Measurements from ENCODE around the gene POTEG.
"Not testable (repeated sequence)": the region's sequence is repeated elsewhere in the genome, so short reads cannot be mapped to it uniquely, and the experiment has no call there.

POTEG gene

DNA sequence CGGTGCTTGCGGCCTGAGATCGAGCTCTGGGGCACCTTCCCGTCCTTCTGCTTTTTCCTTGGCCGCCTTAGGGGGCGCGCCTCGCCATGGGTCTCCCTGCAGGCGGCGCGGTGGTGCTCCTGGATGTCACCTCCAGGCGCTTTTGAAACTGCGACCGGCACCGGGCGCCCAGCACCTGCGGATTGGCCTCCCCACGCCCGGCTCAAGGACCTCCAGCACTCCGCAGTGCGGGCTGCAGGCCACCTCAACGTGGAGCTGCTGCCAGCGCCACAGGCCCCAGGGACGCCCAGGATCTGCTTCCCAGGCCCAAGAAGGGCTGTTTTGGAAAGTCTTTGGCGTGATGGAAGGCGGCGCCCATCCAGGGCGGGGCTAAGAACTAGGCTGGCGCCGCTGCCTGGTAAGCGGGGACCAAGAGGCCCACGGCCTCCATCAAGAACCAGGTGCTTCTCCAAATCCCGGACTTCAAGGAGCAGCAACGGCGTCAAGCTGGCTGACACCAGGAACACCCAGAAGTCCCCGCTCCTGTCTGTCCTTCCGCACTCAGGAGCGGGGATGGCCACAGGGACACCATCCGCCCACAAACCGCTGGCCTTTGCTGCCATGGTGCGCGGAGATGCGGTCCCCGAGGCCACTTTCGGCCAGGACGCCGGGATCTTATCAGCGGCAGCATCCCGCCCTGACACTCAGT lies 61.2 kb downstream of the POTEG start:
- DNase-seq (ENCODE audit: low read depth in 3 of 3), result not testable (repeated sequence)

DNA sequence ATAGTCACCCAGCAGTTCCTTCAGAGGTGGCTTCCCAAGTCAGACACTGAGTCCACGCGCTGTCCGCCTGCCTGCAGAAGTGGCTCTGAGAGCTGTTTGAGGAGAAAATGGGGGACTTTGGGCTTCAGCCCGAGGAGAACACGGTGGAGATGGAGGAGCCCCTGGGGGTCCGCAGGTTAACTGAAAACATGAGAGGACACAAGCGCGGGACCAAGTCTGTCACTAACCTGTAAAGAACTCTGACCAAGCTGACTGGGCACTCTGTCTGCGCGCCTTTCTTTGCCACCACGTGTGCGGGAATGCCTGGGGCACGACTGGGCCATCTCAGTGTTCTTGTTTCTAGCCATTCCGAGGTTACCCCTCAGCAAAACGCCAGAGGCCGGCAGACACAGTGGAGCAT lies 62.4 kb downstream of the POTEG start:
- not testable (repeated sequence) for DNase-seq (ENCODE audit: low read depth in 3 of 3)

DNA sequence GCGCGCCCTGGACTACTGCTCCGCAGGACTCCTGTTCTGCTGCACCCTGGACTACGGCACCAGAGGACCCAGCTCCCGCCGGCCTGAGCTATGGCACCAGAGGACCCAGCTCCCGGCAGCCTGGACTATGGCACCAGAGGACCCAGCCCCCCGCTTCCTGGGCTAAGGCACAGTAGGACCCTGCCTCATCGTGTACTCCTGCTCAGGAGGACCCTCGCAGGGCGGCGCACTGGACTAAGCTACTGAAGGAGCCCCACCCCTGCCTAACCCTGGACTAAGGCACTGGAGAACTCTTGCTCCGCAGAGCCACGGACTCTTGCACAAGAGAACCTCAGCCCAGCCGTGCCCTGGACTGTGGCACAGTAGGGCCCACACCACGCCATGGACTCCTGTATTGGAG lies 71.3 kb downstream of the POTEG start:
- not testable (repeated sequence) for DNase-seq (ENCODE audit: low read depth in 3 of 3)

DNA sequence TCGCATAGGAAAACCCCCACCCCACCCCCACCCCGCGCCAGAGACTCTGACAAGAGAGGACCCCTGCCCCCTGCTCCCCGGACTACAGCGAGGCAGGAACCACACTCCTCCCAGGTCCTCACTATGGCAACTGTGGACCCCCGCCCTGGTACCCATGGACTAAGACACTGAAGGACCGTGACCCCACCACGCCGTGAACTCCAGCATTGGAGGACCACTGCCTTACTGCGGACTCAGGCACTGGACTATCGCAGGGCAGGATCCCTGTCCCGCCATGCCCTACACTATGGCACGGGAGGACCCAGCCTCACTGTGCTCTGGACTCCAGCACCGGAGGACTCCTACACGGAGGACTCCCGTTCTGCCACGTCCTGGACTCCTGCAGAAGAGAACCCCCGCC lies 71.8 kb downstream of the POTEG start:
- DNase-seq (ENCODE audit: low read depth in 3 of 3), result not testable (repeated sequence)

DNA sequence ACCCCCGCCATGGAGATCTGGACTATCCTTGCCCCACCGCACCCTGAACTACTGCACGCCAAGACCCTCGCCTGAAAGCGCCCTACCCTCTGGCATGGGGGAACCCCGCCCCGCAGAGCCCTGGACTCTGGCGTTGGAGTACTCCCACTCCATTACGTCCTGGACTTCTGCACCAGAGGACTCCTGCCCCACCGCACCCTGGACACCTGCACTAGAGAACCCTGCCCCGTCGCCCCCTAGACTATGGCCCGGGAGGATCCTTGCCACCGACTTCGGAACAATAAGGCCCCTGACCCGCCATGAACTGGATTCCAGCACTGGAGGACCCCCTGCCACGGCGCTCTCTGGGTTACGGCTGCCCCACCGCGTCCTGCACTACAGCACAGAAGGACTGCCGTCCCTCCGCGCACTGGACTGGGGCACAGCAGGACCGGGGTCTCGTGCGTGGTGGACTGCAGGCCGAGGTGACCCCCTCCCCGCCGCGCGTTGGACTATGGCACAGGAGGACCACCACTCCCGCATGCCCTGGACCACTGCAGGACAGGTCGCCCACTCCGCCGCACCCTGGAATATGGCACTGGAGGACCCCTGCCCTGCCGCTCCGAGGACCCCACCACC lies 72.4 kb downstream of the POTEG start:
- not testable (repeated sequence) for DNase-seq (ENCODE audit: low read depth in 3 of 3)

DNA sequence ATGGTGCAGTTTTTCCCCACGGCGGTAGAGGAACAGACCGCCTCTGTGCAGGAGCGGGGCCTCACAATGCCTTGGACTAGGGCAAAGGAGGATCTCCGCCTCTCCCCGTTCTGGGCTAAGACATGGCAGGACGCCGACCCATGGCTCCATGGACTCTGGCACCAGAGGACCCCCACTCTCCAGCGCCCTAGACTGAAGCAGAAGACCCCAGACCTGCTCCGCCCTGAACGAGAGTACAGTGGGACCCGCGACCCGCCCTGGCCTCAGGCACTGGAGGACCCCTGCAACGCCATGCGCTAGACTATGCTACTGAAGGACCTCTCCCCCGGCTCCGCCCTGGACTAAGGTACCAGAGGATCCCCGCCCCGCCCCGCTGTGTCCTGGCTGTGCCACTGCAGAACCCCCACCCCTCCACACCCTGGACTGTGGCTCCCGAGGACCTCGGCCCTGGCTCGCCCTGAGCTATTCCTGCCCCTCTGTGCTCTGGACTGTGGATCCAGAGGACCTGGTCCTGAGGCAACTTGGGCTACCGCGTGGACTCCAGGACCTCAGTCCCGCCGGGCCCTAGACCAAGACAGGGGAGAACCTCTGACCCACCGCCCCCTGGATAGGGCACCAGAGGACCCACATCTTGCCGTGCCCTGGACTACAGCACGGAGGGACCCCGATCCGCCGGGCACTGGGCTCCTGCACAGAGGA lies 73.1 kb downstream of the POTEG start:
- DNase-seq (ENCODE audit: low read depth in 3 of 3), result not testable (repeated sequence)
